D341Med (cell line): ENCODE measurements around the gene PLA1A.
"Not testable (repeated sequence)": the region's sequence is repeated elsewhere in the genome, so short reads cannot be mapped to it uniquely, and the experiment has no call there.

Experiments
- DNase-seq: peaks from one replicate; pipeline ENCODE4 v3.0.0; 2012; ENCODE audit warnings: low spot score

The PLA1A gene, protein sequence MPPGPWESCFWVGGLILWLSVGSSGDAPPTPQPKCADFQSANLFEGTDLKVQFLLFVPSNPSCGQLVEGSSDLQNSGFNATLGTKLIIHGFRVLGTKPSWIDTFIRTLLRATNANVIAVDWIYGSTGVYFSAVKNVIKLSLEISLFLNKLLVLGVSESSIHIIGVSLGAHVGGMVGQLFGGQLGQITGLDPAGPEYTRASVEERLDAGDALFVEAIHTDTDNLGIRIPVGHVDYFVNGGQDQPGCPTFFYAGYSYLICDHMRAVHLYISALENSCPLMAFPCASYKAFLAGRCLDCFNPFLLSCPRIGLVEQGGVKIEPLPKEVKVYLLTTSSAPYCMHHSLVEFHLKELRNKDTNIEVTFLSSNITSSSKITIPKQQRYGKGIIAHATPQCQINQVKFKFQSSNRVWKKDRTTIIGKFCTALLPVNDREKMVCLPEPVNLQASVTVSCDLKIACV

DNA sequence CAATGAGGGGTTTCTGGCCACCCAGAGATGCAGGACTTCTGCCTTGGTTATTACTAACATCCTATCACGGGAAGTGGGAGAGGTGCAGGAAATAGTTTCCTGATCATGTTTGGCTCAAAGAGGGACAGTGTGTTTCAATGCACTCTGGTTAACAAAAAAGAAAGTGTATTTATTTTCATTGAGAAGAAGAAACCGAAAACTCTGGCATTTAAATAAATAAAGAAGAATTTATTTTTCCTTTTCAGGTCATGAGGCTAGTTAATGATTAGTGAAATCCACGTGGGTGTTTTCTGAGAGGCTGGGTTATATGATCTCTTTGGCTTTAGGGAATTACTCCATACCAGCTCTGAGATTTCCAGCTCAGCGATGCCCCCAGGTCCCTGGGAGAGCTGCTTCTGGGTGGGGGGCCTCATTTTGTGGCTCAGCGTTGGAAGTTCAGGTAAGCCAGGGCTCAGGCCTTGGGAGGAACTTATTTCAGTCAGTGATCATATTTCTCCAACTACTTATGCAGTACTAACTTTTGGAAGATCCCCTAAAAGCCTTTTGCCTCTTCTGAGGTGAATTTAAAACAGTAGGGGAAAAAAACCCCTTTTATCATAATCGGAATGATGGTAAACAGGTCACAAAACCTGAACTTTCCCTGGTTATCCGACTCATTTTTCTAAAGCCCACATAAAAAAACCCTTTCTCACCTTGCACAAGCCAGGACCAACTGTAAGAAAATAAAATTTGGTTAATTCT, at the start of gene PLA1A:
Gene PLA1A, plus strand, starts transcription at position 338 of the 741 bp plus-strand sequence. Its CDS starts 29 bp downstream, at position 367.
- DNase-seq: no peak

DNA sequence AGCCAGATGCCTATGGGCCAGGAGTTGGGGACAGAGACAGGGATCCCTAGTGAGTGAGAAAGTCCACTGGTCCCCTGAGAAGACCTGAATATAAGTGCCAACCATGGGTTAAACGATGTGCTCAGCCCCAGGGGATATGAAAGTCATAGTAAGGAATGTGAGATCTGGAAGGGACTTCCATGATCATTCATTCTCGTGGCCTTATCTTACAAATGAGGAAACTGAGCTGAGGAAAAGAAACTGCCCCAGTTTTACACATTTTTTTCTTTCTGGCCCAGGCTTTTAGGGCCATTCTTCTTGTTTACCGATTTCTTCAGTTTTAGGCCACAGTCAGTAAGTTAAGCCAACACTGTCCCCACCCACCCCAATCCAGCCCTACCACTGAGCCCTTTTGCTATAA, 49.3 kb upstream of the PLA1A start:
- no peak for DNase-seq

DNA sequence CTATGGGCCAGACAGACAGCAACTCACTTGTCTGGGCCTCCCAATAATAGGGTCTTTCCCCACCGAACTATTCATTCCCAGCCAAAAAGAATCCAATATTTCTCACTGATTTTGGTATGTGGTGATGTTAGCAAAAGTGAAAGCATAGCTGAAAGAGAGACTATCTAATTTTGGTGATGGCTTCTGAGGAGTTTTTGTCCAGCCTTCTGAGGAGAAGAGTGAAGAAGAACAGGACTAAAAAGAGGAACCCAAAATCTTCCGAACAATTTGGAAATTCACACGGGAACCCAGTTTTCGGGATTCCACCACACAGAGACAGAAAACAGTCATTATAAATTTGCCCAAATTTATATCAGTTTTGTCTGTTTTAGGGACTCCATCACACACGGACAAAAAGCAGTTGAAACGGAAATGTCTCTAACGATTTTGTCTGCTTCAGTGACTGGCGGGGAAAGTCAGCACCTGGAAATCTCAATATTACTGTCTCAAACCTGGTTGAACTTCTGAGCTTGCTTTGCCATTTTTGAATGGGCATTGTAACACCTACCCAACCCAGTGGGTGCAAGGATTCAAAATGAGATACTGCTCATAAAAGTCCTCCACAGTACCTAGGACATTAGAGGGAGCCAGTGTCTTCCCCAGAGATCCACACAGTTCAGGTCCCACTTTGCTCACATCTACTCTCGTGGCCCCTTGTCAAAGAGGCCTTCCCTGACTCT, 47.3 kb upstream of the PLA1A start:
- DNase-seq: no peak

DNA sequence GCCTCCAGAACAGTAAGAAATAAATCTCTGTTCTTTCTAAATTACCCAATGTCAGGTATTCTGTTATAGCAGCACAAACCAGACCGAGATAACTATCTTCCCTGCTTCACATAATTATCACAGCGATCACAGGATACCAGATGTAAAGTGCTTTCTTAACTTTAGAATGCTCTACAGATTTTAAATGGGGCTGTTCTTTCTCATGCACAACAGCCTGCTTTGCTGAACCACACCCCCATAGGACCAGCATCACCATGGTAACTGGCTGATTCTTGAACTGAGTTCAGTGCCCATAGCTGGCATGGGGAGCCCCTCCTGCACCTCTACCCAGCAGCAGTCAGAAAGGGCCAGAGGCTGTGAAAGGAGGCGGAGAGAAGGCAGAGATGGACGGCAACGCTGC, 46.1 kb upstream of the PLA1A start:
- DNase-seq: no peak

DNA sequence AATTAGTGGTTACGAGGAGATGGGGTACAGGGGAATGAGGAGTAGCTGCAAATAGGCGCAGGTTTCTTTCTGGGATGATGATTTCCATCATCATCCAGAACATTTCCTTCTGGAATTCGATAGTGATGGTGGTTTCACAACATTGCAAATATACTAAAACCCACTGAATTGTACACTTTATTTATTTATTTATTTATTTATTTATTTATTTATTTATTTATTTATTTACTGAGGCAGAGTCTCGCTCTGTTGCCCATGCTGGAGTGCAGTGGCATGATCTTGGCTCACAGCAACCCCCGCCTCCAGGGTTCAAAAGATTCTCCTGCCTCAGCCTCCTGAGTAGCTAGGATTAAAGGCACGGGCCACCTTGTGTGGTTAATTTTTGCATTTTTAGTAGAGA, 44.8 kb upstream of the PLA1A start:
- DNase-seq: not testable (repeated sequence)

DNA sequence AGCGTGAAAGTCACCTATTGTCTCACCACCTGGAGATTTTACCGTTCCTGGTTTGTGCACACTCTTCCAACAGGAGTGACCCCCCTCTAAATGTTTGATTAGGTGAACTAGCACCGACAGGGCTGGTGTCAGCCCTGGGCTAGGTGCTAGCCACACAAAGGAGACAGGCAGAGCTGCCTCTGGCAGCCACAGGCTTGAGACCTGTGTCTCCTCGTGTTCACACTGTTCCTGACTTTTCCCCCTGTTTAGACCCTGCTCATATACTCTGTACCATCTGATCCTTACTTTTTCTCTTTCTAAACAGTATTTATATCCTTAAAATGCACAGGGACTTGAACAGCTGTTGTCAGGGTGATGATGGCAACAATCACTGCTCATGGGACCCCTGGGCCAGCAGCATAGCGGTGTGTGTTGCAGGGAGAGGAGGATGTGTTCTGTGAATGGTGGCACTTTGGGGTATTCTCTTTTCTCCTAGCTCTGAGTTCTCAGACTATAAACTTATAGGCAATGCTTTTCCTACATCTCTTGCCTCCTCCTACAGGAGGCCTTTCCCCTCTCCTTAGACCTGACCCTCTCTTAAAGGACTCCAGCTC, 43.8 kb upstream of the PLA1A start:
- DNase-seq: no peak

DNA sequence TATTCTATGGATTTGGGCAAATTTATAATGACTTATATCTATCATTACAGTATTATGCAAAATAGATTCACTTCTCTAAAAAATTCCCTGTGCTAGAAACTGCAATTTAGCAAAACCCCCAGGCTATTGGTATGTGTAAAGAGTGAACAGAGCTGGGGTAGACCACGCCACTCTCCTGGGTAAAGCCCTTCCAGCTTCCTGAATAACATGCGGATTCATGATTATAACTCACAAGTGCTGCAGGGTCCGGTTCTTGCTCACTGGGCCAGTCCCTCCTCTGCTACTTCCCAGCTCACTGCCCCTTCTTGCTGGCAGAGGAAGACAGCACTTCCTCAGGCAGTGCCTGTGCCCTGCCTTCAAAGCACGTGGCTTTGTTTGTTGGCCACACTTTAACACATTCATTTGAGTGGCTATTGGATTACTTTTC, 42.4 kb upstream of the PLA1A start:
- no peak for DNase-seq

DNA sequence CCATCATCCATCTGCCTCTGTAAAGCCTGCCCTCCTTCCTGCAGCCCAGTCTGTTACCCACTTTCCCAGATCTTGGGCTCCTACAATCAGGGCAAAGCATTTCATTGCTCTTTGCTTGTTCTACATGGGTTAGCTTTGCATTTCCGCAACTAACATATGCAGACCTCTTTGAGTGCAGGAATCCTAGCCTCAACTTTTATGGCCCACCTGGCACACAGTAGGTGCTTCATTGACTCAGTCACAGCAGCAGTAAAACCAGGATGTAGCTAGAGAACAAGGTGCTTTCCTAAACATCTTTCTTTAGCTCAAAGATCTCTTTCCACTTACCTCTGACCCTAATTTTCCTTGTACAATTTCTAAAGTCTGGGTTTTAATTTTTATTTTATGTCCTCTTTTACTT, 41.8 kb upstream of the PLA1A start:
- DNase-seq: no peak

DNA sequence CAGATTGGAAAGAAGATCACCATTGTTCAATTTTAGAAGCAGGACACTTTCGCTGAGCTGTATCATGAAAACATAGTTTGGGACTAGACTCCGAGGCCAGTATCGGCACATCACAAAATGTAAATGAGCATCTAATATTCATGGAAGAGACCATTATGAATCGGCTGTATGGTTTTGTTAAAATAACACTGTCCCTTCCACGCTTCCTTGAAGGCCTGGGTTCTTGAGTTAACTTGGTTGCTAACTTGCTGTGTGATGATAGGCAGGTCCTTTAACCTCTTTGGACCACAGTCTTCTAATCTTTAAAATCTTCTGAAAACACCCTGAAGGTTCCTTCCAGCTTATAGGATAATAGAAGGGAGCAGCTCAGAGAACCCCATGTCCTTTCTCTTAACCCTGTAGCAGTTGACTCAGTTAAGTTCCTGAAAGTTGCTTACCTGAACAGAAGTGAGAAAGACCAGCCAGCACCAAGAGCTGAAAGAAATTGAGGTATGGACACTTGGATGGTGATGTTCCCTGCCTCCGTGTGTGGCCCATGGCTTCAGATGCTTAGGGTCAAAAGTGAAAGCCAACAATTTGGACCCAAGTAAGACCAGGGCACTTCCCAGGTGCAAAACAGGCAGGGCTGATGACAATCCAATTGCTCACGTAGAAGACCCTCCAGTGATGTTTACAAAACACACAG, 40.4 kb upstream of the PLA1A start:
- DNase-seq: no peak

DNA sequence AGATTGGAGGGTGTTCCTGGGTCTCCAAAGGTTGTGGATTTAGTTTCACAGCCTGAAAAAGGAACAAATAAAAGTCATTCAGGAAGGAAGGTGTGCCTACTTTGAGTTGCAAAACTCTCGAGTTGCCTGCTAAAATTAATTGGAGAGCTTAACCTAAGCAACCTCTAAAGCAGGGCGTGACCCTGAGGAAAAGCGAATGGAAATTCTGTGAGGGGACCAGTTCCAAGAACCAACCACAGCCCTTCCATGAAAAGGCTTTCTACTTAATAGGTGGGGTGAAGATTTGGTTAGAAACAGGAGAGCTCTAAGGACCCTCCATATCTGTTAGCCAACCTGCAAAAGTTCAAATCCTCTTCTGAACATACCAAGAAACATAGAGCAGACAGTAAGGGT, 39.8 kb upstream of the PLA1A start:
- no peak for DNase-seq

DNA sequence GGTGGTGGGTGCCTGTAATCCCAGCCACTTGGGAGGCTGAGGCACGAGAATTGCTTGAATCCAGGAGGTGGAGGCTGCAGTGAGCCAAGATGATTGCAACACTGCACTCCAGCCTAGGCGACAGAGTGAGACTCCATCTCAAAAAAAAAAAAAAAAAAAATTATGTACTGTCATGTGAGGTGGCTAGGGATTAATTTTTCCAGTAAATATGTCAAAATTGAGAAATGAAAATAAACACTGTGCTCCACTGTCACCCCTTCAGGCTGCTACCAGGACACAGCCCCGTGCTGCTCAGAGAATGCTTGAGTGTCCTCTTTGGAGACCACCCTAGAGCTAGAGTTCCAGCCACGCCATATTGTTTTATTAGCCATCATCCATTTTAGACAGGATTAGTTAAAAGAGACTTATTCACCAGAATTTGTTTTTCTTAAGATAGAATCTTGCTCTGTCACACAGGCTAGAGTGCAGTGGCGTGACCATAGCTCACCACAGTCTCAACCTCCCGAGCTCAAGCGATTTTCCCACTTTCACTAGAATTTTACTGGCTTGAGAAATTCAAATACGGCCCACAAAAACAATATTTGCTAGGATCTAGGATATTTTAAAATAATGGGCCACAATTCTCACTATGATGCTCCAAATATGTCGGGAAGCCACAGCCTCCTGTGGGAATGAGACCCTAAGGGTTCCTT, 38.9 kb upstream of the PLA1A start:
- no peak for DNase-seq

DNA sequence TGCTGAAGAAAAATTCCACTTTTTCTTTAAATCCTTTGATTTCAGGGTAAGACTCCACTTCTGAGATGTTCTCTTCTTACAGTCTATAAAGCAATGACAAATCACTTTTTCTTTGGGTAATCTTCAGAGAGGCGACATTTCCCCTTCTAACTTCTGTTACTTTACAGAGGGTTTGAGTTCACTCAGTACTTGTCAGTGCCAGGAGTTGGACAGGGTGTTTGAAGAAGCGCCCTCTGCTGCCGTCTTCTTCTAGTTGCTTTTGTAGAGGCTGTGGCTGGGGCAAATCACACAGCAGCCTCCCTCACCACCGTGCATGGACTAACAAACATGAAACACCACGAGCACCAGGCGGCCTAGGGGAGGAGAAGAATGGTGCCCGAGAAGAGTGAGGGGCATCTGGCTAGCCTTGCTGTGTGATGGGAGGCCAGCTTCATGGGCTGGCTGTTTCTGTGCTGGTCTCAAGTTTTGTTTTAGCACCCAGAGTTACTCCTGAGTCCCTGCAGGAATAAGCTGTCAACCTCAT, 38.2 kb upstream of the PLA1A start, which contains the start of gene CD80:
Gene CD80, minus strand, starts transcription at position 174 of the 523 bp plus-strand sequence. CDS start 1,886 bp downstream, outside the sequence.
- peak; percentile 47 for DNase-seq

DNA sequence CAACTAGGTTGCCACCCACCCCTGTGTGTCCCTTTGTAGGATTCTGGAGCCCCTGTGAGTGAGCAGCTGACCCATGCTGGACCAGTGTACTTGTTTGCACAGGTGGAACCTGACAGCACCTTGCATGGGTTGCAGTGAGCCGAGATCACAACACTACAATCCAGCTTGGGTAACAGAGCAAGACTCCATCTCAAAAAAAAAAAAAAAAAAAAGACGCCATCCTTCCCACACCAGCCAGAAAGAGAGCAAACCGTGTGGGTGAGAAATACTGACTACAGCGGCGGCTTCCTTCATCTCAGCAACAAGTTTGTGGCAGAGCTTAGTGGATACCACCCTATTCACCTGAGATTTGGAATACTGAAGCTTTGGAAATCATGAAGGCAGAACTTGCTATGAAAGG, 37.5 kb upstream of the PLA1A start:
- DNase-seq: no peak

DNA sequence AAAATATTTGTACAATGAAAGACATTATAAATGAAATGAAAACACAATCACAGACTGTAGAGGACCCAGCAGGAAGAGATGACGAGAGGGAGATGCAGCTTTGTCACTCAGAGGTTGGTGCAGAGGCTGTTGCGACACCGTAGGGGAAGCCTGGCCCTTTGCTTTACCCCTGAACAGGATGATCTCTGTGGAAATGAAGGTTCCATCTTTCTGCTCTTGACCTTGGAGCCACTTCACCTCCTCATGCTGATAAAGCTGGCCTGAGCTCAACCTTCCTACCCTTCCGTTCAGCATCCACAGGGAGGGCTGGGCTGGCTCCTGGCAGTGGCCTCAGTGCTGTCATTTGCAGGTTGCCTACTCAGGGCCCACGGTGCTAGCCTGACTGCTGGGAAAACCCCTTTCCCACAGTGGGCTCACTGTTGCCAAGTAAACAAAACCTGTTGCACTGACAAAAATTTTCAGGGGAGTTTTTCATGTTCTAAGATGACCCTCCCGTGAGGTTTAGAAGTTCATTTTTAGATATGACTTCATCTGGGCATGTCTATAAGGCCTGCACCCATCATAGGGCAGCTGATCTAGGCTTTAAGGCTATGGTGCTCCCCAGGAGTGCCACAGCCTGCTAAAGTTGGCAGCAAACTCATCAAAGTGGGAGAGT, 35.3 kb upstream of the PLA1A start:
- DNase-seq: no peak

DNA sequence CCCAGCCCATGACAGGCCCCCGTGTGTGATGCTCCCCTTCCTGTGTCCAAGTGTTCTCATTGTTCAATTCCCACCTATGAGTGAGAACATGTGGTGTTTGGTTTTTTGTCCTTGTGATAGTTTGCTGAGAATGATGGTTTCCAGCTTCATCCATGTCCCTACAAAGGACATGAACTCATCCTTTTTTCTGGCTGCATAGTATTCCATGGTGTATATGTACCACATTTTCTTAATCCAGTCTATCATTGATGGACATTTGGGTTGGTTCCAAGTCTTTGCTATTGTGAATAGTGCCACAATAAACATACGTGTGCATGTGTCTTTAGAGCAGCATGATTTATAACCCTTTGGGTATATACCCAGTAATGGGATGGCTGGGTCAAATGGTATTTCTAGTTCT, 34.4 kb upstream of the PLA1A start:
- not testable (repeated sequence) for DNase-seq

DNA sequence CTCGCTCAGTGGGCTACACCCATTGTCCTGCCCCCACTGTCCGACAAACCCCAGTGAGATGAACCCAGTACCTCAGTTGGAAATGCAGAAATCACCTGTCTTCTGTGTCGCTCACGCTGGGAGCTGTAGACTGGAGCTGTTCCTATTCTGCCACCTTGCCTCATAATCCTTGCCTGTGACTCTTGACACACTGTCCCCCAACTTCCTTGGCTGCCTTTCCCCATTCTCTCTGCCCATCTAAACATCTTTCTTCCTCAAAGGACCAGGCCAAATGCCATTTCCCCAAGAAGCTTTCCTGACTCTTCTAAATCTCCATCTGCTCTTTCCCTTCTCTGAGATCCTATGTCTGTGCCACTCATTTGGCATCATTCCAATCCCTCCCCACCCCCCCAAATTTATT, 28.5 kb upstream of the PLA1A start:
- no peak for DNase-seq

DNA sequence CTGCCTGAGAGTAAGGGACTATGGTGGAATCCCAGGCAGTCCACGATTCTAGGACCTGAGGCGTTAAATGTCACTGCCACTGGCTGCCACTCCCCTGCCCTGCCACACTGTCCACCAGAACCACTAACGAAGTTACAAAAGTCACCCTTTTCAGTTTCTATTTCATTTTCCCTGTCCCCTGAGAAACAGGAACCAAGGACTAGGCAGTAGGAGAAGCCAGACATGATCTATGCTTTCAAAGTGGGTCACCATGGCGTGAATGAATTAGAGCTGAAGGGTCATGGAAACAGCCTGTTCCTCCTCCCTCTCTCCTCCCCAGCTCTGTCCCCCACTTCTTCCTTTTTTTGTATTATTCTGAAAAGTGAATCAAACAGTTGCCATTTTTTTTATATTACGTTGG, 27.5 kb upstream of the PLA1A start:
- no peak for DNase-seq

DNA sequence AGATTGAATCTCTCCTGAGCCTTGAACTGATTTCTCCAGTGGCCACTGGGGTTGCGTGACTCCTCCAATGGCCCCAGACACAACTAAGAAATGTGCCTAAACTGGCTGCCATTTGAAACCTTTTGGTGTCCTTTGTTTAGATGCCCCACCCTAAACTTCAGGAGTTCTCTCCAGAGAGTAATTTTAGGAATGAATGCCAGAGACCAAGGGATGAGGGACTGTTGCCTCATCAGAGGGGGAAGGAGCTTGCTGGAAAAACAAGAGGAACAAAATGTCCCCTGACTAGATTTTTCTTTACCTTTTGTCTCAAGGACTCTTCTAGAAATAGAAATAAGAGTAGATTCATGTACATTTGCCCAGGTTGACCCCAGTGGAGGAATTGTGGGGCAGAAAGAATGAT, 26.5 kb upstream of the PLA1A start:
- DNase-seq: no peak

DNA sequence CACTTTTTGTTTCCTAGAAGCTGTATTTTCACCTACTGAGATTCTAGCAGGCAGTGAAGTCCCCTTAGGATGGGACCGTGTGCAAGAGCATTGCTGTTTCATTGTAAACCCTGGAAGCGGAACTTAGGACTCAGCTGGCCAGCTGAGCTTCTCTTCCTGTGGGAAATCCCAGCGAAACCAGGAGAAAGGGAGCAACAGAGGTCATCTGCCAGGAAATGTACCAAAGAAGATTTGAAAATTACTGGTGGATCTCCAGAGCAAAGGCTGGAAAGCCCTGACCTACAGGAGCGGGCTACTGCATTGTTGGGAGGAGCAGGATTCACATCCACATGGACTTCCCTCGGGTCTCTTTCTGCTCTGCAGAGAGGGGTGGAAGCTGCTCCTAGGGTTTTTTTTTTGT, 26.0 kb upstream of the PLA1A start:
- DNase-seq: no peak

DNA sequence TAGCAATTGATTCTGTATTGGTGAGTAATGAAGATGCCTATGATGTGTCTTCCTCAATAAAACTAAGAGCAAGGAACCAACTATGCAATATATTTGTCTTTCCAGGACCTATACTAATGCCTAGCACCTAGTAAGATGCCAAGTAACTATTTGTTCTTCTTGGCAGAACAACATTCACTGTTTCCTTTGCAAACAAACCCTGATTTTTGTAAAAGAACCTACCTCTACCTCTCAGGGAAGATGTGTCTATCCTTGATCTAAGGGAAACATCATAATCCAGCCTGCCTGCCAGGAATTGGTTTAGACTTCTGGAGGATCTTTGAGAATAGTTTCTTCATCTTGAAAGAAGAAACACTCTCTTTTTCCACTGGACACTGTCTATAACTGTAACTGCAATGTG, 22.2 kb upstream of the PLA1A start:
- DNase-seq: no peak
